ENCODE data around the gene DHRSX.
"Not testable (repeated sequence)": the region's sequence is repeated elsewhere in the genome, so short reads cannot be mapped to it uniquely, and the experiment has no call there.

Gene DHRSX

GRCh38 chrX:2425286-2426071 is 75.3 kb downstream of the DHRSX start:
- DNase-seq (ENCODE audit: low spot score), result no peak

- no peak for DNase-seq (ENCODE audit: low spot score)
Observed at GRCh38 chrX:2424317-2424716, 76.5 kb downstream of the DHRSX start.

- no peak for DNase-seq (ENCODE audit: low spot score)
Observed at GRCh38 chrX:2423899-2424298, 76.9 kb downstream of the DHRSX start.

GRCh38 chrX:2423282-2423681 is 77.5 kb downstream of the DHRSX start:
- no peak for DNase-seq (ENCODE audit: low spot score)

GRCh38 chrX:2419418-2419817 is 81.4 kb downstream of the DHRSX start:
- DNase-seq (ENCODE audit: low spot score), result not testable (repeated sequence)

- DNase-seq (ENCODE audit: low spot score), result no peak
Observed at GRCh38 chrX:2418000-2418399, 82.8 kb downstream of the DHRSX start.

- DNase-seq (ENCODE audit: low spot score), result no peak
Observed at GRCh38 chrX:2416851-2417604, 83.7 kb downstream of the DHRSX start.

- DNase-seq (ENCODE audit: low spot score), result no peak
Observed at GRCh38 chrX:2414384-2414783, 86.4 kb downstream of the DHRSX start.

- no peak for DNase-seq (ENCODE audit: low spot score)
Observed at GRCh38 chrX:2413969-2414368, 86.8 kb downstream of the DHRSX start.

- DNase-seq (ENCODE audit: low spot score), result no peak
Observed at GRCh38 chrX:2412131-2412530, 88.6 kb downstream of the DHRSX start.

- DNase-seq (ENCODE audit: low spot score), result peak; percentile 44
Observed at GRCh38 chrX:2410279-2411020, 90.3 kb downstream of the DHRSX start.

- no peak for DNase-seq (ENCODE audit: low spot score)
Observed at GRCh38 chrX:2409796-2410195, 91.0 kb downstream of the DHRSX start.

- no peak for DNase-seq (ENCODE audit: low spot score)
Observed at GRCh38 chrX:2408856-2409255, 91.9 kb downstream of the DHRSX start.

- DNase-seq (ENCODE audit: low spot score), result no peak
Observed at GRCh38 chrX:2406891-2407518, 93.8 kb downstream of the DHRSX start.

GRCh38 chrX:2404776-2405175 is 96.0 kb downstream of the DHRSX start:
- no peak for DNase-seq (ENCODE audit: low spot score)

- DNase-seq (ENCODE audit: low spot score), result no peak
Observed at GRCh38 chrX:2402361-2402690, 98.5 kb downstream of the DHRSX start.

- peak; percentile 19 for DNase-seq (ENCODE audit: low spot score)
Observed at GRCh38 chrX:2401590-2402360, 99.0 kb downstream of the DHRSX start.

- DNase-seq (ENCODE audit: low spot score), result no peak
Observed at GRCh38 chrX:2401201-2401589, 99.6 kb downstream of the DHRSX start.

GRCh38 chrX:2398064-2398656 is 102.6 kb downstream of the DHRSX start:
- no peak for DNase-seq (ENCODE audit: low spot score)

GRCh38 chrX:2397229-2398063 is 103.3 kb downstream of the DHRSX start:
- no peak for DNase-seq (ENCODE audit: low spot score)

Data from LoVo (cell line).